ENCODE data around the gene AGXT. TPM values are rescaled to one million over a fixed set of nuclear protein-coding genes. Genes with fewer than 3 reads are reported as not detected.

AGXT gene
- total RNA-seq, 1 experiment from 2014 or later = 0.34 TPM

Other genes with a start within 250 kb of the AGXT start
- gene GPR35, start 243.3 kb upstream of the AGXT start, total RNA-seq (2021; ENCODE audit: unreplicated experiment) = 4.2 TPM
- gene AQP12B, start 185.9 kb upstream of the AGXT start, total RNA-seq (2021; ENCODE audit: unreplicated experiment) = not detected
- not detected for gene AQP12A, start 177.0 kb upstream of the AGXT start, total RNA-seq (2021; ENCODE audit: unreplicated experiment)
- gene KIF1A, start 48.6 kb upstream of the AGXT start, total RNA-seq (2021; ENCODE audit: unreplicated experiment) = 0.27 TPM
- gene MAB21L4, start 27.3 kb downstream of the AGXT start, total RNA-seq (2021; ENCODE audit: unreplicated experiment) = not detected
- gene CROCC2, start 37.5 kb downstream of the AGXT start, total RNA-seq (2021; ENCODE audit: unreplicated experiment) = not detected
- 9.6 TPM for gene SNED1, start 129.8 kb downstream of the AGXT start, total RNA-seq (2021; ENCODE audit: unreplicated experiment)
- gene MTERF4, start 233.5 kb downstream of the AGXT start, total RNA-seq (2021; ENCODE audit: unreplicated experiment) = 25.5 TPM